Large intestine (tissue), 3 donors: ENCODE results near the gene RASSF4. TPM values are rescaled to one million over a fixed set of nuclear protein-coding genes. Genes with fewer than 3 reads are reported as not detected.

Source experiments
- DNase-seq, 2 donors: peaks; one replicate each; pipeline versions ENCODE4 v3.0.0 to v3.0.0-alpha.2; 2013
- H3K27ac ChIP-seq: one replicate; pipeline ENCODE4 v1.5.1; 2013; ENCODE audit warnings: low read length
- H3K27me3 ChIP-seq: 2 replicates; pipeline ENCODE4 v1.6.1; 2013; ENCODE audit warnings: low read length; ENCODE audit not compliant: control insufficient read depth, insufficient read depth
- H3K36me3 ChIP-seq: 2 replicates; pipeline ENCODE4 v1.6.1; 2013; ENCODE audit warnings: low read length; ENCODE audit not compliant: control insufficient read depth, insufficient read depth
- H3K4me1 ChIP-seq: one replicate; pipeline ENCODE4 v1.6.1; 2013; ENCODE audit warnings: low read length; ENCODE audit not compliant: control insufficient read depth, insufficient read depth
- H3K4me3 ChIP-seq: one replicate; pipeline ENCODE4 v1.5.1; 2013; ENCODE audit warnings: low read length
- H3K9me3 ChIP-seq: one replicate; pipeline ENCODE4 v1.6.1; 2013; ENCODE audit warnings: mild to moderate bottlenecking, low read depth, low read length, moderate library complexity; ENCODE audit not compliant: control insufficient read depth
- WGBS: methylation state at CpG from one replicate; pipeline ENCODE4 v1.1.5; 2013; ENCODE audit warnings: low lambda C conversion rate; ENCODE audit not compliant: insufficient coverage; 5-methylcytosine and 5-hydroxymethylcytosine counted together
- polyA plus RNA-seq: library from polyadenylated mRNA; unstranded; fragments of 120-200 nt; gene quantifications from one replicate; pipeline ENCODE4 v1.2.1, GENCODE V29; 2013

RASSF4 gene
- polyA plus RNA-seq, 1 donor = 26.0 TPM

DNA sequence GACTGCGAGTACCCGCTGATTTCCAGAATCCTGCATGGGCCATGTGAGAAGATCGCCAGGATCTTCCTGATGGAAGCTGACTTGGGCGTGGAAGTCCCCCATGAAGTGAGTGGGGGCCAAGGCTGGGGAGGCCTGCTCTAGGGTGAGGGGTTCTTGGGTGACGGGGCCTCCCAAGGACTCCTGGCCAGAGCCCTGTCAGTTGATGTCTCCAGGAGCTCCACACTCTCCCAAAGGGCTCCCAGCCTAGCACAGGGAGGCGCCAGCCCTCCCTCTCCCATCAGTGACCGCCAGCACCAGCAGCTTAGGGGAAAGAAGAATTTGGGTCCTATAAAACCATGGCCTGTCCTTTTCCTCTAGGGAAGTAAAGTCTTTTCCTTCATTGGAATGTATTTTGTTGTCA, 31.4 kb downstream of the RASSF4 start:
- peaks cover 12% of the 10 kb centered on the region for H3K36me3 ChIP-seq
- no peak overlapping the region for H3K4me3 ChIP-seq
- no CpG with 5 or more reads among the region's 7 CpGs for WGBS
- H3K27ac ChIP-seq = no peak overlapping the region
- H3K27me3 ChIP-seq = no peaks in the 10 kb centered on the region
- no peaks in the 10 kb centered on the region for H3K4me1 ChIP-seq
- H3K9me3 ChIP-seq = no peaks in the 10 kb centered on the region
- no peak for DNase-seq

DNA sequence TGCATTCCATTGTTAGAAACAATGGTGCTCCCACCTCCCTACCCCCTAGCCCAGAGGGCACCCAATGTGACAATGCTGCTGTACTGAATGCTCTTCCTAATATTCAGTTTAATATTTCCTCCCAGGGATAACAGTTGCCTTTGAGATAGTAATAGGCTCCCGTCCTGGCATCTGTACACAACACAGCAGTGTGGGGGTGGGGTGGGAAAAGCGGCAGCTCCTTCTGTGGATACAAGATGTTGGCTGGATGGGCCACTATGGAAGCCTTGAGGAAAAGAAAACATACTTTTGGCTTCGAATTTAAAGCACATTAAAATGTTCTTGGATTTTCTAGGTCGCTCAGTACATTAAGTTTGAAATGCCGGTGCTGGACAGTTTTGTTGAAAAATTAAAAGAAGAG, 32.0 kb downstream of the RASSF4 start:
- WGBS = 91% methylated on average over 3 of the region's 5 CpGs
- Histone ChIP-seq H3K4me1 (no peaks in the 10 kb centered on the region), H3K4me3 (no peak overlapping the region), H3K27ac (no peak overlapping the region), H3K27me3 (no peaks in the 10 kb centered on the region), H3K36me3 (peaks cover 12% of the 10 kb centered on the region), H3K9me3 (no peaks in the 10 kb centered on the region)
- no peak for DNase-seq

DNA sequence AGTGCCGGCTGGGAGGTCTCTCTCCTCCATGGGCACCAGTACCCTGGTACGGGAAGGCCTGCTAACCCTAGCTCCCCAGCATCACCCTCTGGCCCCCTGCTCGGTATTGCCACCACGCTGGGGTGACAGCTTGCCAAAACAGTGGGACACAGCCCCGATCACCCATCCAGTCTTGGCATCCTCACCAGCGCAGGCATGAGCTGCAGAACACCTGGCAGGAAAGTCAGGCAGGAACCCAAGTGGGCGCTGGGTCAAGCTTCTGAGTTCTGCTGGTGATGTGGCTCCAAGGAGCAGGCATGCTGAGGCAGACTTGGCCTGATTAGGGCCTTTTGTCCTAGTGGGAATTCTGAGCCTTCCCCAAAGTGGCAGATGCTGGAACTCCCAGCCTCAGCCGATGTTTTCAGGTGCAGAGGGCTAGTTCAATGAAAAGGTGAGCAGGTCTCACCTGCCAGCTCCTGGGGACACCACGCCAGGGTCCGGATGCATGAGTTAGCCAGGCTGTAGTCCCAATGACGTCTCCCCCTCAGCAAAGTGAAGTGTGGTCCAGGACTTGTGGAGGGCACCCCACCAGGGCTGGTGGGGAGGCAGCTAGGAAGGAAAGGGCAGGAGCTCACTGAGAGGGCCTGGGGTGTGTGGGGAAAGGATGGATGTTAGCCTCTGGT, 32.6 kb downstream of the RASSF4 start:
- Histone ChIP-seq H3K4me3 (no peak overlapping the region), H3K36me3 (peaks cover 12% of the 10 kb centered on the region), H3K27ac (no peak overlapping the region), H3K27me3 (no peaks in the 10 kb centered on the region), H3K4me1 (no peaks in the 10 kb centered on the region), H3K9me3 (no peaks in the 10 kb centered on the region)
- WGBS = no CpG with 5 or more reads among the region's 11 CpGs
- DNase-seq = no peak

DNA sequence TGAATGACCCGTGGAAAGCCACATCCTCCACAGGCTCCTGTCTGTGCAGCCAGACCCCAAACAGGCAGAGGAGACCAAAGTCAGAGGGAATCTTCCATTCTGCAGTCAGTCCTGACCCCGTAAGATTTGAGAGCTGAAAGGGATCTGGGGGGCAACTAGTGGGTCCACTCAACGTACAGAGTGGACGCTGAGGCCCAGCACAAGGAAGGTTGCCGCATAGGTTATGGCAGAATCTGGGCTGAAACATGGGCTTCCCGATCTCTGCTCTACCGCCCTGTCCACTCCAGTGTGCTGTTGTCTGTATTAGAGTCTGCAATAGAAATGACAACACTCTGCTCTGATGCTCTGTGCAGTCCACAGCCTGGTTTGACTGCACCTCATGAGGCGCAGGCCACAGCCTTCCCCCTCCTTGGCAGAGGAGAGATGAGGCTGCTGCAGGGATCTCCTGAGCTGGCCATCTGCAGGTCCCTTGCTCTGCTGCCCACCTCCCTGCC, 33.2 kb downstream of the RASSF4 start:
- H3K4me1 ChIP-seq = no peaks in the 10 kb centered on the region
- no peak overlapping the region for H3K4me3 ChIP-seq
- H3K27ac ChIP-seq = no peak overlapping the region
- no peak for DNase-seq
- H3K27me3 ChIP-seq = no peaks in the 10 kb centered on the region
- no CpG with 5 or more reads among the region's 8 CpGs for WGBS
- H3K36me3 ChIP-seq = peaks cover 12% of the 10 kb centered on the region
- no peaks in the 10 kb centered on the region for H3K9me3 ChIP-seq

DNA sequence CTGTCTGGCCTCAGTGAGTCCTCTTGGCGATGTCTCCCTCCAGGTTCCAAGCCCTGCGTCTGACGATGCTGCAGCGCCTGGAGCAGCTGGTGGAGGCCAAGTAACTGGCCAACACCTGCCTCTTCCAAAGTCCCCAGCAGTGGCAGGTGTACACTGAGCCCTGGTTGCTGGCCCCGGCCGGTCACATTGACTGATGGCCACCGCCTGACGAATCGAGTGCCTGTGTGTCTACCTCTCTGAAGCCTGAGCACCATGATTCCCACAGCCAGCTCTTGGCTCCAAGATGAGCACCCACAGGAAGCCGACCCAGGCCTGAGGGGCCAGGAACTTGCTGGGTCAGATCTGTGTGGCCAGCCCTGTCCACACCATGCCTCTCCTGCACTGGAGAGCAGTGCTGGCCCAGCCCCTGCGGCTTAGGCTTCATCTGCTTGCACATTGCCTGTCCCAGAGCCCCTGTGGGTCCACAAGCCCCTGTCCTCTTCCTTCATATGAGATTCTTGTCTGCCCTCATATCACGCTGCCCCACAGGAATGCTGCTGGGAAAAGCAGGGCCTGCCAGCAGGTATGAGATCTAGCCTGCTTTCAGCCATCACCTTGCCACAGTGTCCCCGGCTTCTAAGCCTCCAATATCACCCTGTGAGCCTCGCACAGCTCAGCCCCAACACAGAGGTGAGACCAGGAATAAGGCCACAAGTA, 33.8 kb downstream of the RASSF4 start:
- H3K4me3 ChIP-seq = no peak overlapping the region
- no CpG with 5 or more reads among the region's 14 CpGs for WGBS
- no peaks in the 10 kb centered on the region for H3K4me1 ChIP-seq
- H3K27ac ChIP-seq = no peak overlapping the region
- peaks cover 12% of the 10 kb centered on the region for H3K36me3 ChIP-seq
- no peaks in the 10 kb centered on the region for H3K27me3 ChIP-seq
- DNase-seq = no peak
- H3K9me3 ChIP-seq = no peaks in the 10 kb centered on the region

DNA sequence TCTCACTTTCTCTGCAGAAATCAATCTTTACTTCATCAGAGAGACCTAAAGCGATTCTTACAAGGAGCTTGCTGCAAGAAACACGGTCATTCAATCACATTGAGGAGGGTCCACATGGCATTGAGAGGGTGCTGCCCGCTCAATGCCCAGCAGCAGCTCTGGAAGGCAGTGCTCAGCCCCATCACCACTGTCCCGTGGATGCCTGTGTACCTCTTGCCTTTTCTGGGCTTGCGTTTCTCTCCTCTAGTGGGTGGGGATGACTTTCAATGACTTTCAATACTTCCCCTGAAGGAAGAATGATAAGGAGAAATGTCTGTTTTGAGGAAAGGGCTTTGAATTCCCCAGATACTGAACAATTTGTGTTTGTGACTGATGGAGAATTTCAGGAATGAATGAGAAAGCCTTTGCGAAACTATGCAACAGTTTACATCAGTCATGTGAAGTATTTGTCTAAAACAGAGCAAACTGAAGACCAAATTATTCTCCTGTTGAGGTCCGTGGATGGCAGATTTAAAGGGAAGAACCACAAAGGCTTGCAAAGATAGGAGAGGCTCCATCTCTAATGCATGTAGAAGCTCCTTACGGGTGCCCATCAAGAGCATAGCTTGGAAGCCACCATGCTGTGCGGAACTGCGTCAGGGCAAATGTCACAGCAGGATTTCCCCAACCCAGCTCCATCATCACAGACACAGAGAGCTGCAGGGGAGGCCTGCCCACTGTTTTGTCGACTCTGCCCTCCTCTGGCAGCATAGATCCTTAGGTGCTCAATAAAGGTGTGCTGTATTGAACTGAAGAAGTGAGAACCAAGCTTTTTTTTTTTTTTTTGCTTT, 34.5 kb downstream of the RASSF4 start:
- no peaks in the 10 kb centered on the region for H3K4me1 ChIP-seq
- no peak for DNase-seq
- WGBS = 90% methylated on average over 2 of the region's 11 CpGs
- H3K27ac ChIP-seq = no peak overlapping the region
- H3K4me3 ChIP-seq = no peak overlapping the region
- peaks cover 12% of the 10 kb centered on the region for H3K36me3 ChIP-seq
- H3K9me3 ChIP-seq = no peaks in the 10 kb centered on the region
- H3K27me3 ChIP-seq = no peaks in the 10 kb centered on the region

DNA sequence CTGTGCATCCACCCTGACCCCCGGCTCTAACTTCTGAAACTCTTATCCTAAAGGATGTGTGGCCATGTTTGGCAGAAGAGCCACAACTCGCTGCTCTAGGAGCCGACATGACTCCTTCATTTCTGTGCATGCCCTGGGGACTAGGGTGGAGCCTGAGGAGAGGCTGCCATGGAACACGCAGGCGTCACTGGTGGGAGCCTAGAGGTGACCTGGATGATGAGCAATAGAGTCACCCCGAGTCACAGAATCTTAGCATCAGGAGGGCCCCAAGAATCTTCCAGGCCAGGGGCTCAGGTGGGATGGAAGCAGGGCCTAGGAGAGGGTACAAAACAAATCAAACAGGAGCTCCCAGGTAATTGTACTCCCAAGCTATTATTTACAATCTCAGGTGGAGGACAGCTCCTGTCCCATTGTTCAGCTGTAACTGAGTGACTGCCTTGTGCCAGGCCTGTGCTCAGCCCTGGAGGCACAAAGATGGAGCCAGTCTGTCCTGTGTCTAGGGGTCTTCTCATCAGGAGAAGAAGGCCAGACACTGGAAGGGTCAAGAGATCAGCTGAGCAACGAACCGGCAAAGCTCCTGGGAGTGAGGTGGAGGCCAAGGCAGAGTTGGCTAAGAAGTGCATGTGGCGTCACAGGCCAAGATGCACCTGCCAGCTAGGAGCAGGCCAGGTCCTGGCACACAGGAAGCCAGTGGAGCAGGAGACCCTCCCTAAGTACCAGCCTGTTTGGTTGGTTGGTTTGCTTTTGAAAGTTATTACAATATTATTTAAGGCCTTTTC, 35.3 kb downstream of the RASSF4 start:
- no peak overlapping the region for H3K27ac ChIP-seq
- H3K9me3 ChIP-seq = no peaks in the 10 kb centered on the region
- peaks cover 12% of the 10 kb centered on the region for H3K36me3 ChIP-seq
- H3K4me1 ChIP-seq = no peaks in the 10 kb centered on the region
- H3K27me3 ChIP-seq = no peaks in the 10 kb centered on the region
- WGBS = no CpG with 5 or more reads among the region's 9 CpGs
- DNase-seq = no peak
- no peak overlapping the region for H3K4me3 ChIP-seq

DNA sequence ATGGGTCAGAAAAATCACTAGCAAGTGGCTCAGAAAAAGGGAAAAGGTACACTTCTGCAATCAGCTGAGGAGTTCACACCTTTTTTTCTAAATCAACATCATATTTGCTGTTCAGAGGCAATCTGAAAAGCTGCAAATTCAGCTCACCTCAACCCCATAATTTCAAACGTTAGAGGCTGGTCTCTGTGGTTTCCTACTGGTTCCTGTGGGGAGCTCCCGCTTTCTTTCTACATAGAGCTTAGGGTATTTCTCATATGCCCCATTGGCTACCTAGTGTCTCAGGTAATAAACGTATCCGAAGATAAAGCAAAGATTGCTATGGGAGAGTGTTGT, 35.9 kb downstream of the RASSF4 start:
- Histone ChIP-seq H3K4me3 (no peak overlapping the region), H3K4me1 (peaks cover 5% of the 10 kb centered on the region), H3K9me3 (no peaks in the 10 kb centered on the region), H3K27me3 (no peaks in the 10 kb centered on the region), H3K36me3 (peaks cover 12% of the 10 kb centered on the region), H3K27ac (no peak overlapping the region)
- 60% methylated on average over 1 of the region's 4 CpGs for WGBS
- DNase-seq = no peak

DNA sequence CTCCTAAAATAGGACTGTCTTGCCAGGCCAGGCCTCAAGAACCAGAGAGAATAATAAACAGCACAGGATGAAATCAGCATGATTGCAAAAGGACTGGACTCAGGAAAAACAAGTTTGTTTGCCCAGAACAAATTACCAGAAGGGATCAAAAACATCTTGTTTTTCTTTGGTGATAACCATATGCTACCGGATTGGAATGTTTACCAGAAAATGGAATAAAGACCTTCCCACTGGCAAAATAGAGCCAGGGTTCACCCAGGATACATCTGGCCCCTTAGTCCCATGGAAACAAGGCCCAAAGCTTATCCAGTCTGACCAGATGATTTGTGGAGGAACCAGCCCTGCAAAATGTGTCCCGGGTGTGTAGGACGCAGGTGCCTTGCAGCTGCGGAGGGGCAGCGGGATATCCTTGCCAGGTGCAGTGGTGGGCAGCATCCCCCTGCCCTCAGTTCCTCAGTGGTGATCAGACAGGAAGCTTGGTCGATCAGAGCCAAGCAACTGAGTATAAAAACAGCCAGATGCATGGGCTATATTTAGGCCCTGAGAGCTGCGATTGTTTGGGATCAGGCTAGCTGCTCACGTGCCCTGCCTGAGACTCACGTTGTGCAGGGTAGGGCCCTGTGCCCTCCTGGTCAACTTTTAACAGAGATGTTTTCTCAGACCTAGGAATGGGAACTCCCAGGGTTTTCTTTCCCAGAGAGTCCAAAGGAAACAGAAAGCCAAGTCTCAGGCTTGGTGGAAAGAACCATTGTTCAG, 36.5 kb downstream of the RASSF4 start:
- Histone ChIP-seq H3K4me1 (peaks cover 6% of the 10 kb centered on the region), H3K4me3 (no peak overlapping the region), H3K27ac (peak overlapping the region; percentile 32), H3K36me3 (peaks cover 12% of the 10 kb centered on the region), H3K27me3 (no peaks in the 10 kb centered on the region), H3K9me3 (no peaks in the 10 kb centered on the region)
- no CpG with 5 or more reads among the region's 9 CpGs for WGBS
- DNase-seq = peak in 1 of 2 donors; percentile 35
